Measurements from ENCODE around the gene VSTM2L.

The VSTM2L gene

DNA sequence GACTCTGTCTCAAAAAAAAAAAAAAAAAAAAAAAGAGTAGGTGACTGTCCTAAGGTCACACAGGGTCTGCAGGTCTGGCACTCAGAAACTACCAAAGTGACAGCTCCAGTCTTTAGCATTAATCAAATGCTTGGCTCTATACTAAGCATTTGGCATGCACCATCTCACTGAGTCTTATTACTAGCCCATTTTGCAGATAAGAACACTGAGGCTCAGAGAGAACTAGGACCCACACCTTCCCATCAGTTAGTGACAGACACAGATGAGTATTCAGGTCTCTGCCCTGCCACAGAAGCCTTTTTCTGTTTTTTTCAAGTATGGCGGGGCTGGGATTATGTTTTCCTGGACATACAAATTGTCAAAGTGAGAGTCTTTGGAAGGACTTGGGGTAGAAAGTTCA is 23.1 kb upstream of the VSTM2L start:
- no peak for DNase-seq

- DNase-seq = peak; percentile 99
Measured at GRCh38 chr20:37880726-37881591, 22.0 kb upstream of the VSTM2L start.

DNA sequence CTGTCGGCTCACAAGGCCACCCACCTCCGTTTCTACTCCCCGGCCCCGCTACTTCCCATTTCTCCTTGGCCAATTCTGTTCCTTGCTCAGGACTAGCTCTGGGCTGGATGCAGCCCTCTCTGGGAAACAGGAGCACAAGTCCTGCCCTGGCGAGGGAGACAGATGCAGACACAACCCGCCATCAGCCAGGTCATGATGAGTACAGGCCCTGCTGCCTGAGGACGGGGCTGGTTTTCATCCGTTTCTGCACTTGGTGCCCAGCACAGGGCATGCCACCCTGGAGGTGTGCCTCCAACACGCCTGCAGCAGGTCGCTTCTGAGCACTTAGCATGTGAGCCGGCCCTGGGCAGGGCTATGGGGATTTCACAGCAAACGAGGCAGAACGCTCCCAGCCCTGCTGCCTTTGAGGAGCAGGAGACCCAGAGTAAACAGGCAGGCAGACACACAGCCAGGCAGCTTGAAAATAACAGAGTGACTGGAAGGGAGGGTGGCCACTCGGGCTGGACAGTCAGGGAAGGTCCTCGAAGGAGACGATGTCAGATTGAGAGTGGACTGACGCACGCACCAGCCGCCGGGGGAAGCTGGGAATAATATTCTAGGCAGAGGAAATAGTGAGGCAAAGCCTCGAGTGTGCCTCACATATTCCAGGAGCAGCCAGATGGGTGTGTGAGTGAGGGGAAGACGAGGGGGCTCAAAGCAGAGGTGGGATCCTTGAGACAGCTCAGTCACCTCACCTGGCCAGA is 21.2 kb upstream of the VSTM2L start:
- peak; percentile 44 for DNase-seq

GRCh38 chr20:37882961-37883712 is 19.8 kb upstream of the VSTM2L start:
- DNase-seq = no peak

DNA sequence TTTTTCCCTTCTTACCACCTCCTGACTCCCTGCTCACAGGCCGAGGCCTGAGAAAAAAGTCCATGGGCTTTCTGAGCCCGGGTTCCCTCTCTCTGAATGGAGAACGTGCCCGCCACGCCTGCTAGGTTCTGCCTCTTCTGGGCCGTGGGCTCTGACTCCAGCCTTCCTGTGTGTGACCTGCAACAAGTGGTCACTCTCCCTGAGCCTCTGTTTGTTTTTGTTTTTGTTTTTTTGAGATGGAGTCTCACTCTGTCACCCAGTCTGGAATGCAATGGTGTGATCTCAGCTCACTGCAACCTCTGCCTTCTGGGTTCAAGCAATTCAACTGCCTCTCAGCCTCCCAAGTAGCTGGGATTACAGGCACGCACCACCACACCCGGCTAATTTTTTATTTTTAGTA is 17.9 kb upstream of the VSTM2L start:
- no peak for DNase-seq

GRCh38 chr20:37885593-37886503 is 17.1 kb upstream of the VSTM2L start:
- DNase-seq = no peak

DNA sequence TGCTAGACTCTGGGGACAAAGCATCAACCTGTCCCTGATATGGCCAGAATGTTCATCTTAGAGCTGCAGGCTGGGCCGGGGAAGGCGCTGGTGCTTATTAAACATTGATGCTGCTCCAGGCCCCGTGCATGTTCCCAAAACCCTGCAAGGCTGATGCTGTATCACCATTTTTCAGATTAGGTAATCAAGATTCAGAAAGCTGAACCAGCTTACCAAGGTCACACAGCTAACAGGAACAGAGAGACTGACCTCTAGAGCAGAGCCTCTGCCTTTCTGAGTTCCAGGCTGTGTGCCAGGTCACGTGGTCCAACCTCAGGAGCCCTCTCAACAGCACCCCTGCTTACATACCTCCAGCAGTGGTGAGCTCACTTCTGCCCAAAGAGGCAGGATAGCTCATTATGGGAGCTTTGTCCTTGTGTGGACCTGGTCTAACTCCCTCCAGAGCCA is 16.1 kb upstream of the VSTM2L start:
- DNase-seq = no peak

GRCh38 chr20:37888641-37889040 is 14.3 kb upstream of the VSTM2L start:
- DNase-seq = no peak

DNA sequence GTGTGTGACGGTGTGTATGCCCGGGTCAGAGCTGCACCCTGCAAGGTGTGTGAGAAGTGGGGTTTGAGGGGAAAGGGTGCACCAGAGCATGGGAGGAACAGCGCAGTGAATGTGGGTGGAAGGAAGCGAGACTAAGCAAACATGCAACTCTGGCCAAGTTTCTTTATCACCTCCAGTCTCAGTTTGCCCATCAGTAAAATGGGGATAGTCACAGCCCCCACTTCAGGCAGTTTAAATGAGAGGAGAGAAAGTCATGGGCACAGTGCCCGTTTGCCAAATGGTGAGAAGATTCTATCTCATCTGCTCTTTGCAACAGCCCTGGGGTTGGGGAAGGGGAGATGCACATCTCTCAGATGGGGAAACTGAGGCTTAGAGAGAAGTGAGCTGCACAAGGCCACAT is 12.8 kb upstream of the VSTM2L start:
- no peak for DNase-seq

DNA sequence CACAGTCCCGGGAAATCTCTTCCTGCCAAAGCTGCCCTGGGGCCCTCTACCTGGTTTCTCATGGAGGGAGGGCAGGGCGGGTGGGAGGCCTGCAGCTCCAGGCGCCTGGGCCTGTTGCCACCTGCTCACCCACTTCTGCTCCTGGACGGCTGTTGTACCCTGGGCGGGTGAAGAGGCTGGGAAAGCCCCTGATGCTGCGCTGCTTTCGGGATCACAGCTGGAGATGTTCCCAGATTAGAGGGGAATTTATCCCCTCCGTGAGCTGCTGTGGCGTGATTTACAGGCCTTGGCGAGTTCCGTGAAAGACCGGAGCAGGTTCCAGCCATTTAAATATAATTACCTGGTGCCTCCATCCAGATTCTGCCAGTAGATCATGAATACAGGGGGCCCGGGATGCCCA is 12.3 kb upstream of the VSTM2L start:
- DNase-seq = peak; percentile 70

- DNase-seq = no peak
Measured at GRCh38 chr20:37892001-37892400, 10.9 kb upstream of the VSTM2L start.

GRCh38 chr20:37893566-37894241 is 9.2 kb upstream of the VSTM2L start:
- no peak for DNase-seq

GRCh38 chr20:37894454-37894853 is 8.5 kb upstream of the VSTM2L start:
- peak; percentile 76 for DNase-seq

DNA sequence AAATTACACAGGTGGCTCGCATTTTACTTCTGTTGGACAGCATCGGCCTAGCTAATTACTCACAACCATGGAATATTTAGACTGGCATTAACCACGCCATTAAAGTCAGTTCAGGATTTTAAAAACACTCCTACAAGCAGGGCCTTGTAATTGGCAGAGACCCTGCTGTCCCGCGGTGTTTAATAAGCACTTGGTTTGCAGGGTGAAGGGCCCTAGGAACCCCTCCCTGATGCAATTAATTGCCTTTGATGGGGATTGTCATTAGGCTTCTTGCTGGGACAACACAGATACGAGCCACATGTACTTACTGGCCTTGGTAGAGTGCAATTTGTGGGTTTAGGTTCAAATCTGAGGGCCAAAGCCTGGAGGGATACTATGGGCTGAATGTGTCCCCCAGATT is 7.8 kb upstream of the VSTM2L start:
- peak; percentile 90 for DNase-seq

- peak; percentile 82 for DNase-seq
Measured at GRCh38 chr20:37896932-37897548, 5.9 kb upstream of the VSTM2L start.

GRCh38 chr20:37898233-37899104 is 4.5 kb upstream of the VSTM2L start:
- peak; percentile 53 for DNase-seq

- no peak for DNase-seq
Measured at GRCh38 chr20:37899105-37900045, 3.6 kb upstream of the VSTM2L start.

GRCh38 chr20:37901240-37901639 is 1.7 kb upstream of the VSTM2L start:
- no peak for DNase-seq

Measured in NCI-H82 (cell line).